K562 (cell line): ENCODE data around the gene FRYL. TPM values are rescaled to one million over a fixed set of nuclear protein-coding genes. Genes with fewer than 3 reads are reported as not detected.
A peak's percentile ranks its signal among the peaks of the same experiment; 100 is the strongest.

Experiments
- ATF6 ChIP-seq: sonication (generic); formaldehyde crosslinking; IDR thresholded peaks from 2 replicates; pipeline ENCODE4 v1.4.0; 2020; ENCODE audit warnings: mild to moderate bottlenecking, missing genetic modification reagents
- CCAR2 ChIP-seq: fragments of 200-400 bp; formaldehyde crosslinking; IDR thresholded peaks from 2 replicates; pipeline ENCODE4 v1.6.1; 2017; ENCODE audit warnings: mild to moderate bottlenecking, low read depth, low read length
- DACH1 ChIP-seq: fragments of 450-650 bp; IDR thresholded peaks from 2 replicates; pipeline ENCODE4 v1.6.1; 2018; ENCODE audit not compliant: partially characterized antibody
- JUN ChIP-seq, 2 experiments: sonication (generic) in 1 of 2; formaldehyde crosslinking in 1 of 2; IDR thresholded peaks; 2 replicates each; pipeline versions ENCODE4 v1.6.1 to v1.8.0; 2012 to 2022; ENCODE audit warnings: borderline replicate concordance in 2 of 2, mild to moderate bottlenecking in 2 of 2, improper control_type of control experiment in 1 of 2, low read depth in 1 of 2, low read length in 1 of 2, missing genetic modification reagents in 1 of 2
- MYBL2 ChIP-seq, 2 experiments: fragments of 450-650 bp in 1 of 2; sonication (generic) in 1 of 2; formaldehyde crosslinking in 1 of 2; IDR thresholded peaks; 2 replicates each; pipeline versions ENCODE4 v1.6.1 to v1.8.1; 2017 to 2022; ENCODE audit warnings: borderline replicate concordance in 1 of 2, inconsistent platforms in 1 of 2, low read depth in 1 of 2, mild to moderate bottlenecking in 1 of 2, missing genetic modification reagents in 1 of 2, moderate library complexity in 1 of 2
- NFRKB ChIP-seq: fragments of 450-650 bp; IDR thresholded peaks from 2 replicates; pipeline ENCODE4 v1.6.1; 2016; ENCODE audit warnings: low read depth
- RNF219 ChIP-seq: fragments of 250-450 bp; sonication (Bioruptor Pico); IDR thresholded peaks from 2 replicates; pipeline ENCODE4 v1.5.0; 2022; ENCODE audit warnings: mild to moderate bottlenecking
- SFPQ ChIP-seq: fragments of 200-400 bp; formaldehyde crosslinking; IDR thresholded peaks from 2 replicates; pipeline ENCODE4 v1.6.1; 2017; ENCODE audit warnings: mild to moderate bottlenecking, low read depth, low read length, moderate library complexity
- TBP ChIP-seq: optimal IDR thresholded peaks from 2 replicates; pipeline ENCODE3; 2011; ENCODE audit warnings: low read depth, low read length, improper control_type of control experiment
- TCF7 ChIP-seq: sonication (generic); IDR thresholded peaks from 2 replicates; pipeline ENCODE4 v1.6.1; 2016; ENCODE audit warnings: antibody characterized with exemption, borderline replicate concordance
- ZFX ChIP-seq: sonication (generic); formaldehyde crosslinking; IDR thresholded peaks from 2 replicates; pipeline ENCODE4 v1.8.0; 2022; ENCODE audit warnings: mild to moderate bottlenecking, missing genetic modification reagents, moderate library complexity
- ZNF23 ChIP-seq: fragments of 250-450 bp; sonication (Bioruptor Pico); IDR thresholded peaks from 2 replicates; pipeline ENCODE4 v1.4.0; 2020; ENCODE audit warnings: mild to moderate bottlenecking
- ZNF384 ChIP-seq: IDR thresholded peaks from 2 replicates; pipeline ENCODE4 v1.6.1; 2012; ENCODE audit warnings: low read depth, low read length, improper control_type of control experiment
- ZNF696 ChIP-seq: fragments of 250-450 bp; sonication (Bioruptor Pico); conservative IDR thresholded peaks from 2 replicates; pipeline ENCODE4 v1.4.0; 2020; ENCODE audit warnings: mild to moderate bottlenecking, moderate library complexity
- ZSCAN32 ChIP-seq: fragments of 450-650 bp; formaldehyde crosslinking; IDR thresholded peaks from 2 replicates; pipeline ENCODE4 v1.4.0; 2020; ENCODE audit warnings: mild to moderate bottlenecking, moderate library complexity
- polyA plus RNA-seq, 8 experiments: library from polyadenylated mRNA; depleted of rRNA in 4 of 8; stranded (reverse) in 5 of 8; unstranded in 3 of 8; fragments of >200 nt; fragmentation: Nextera tagmentation in 2 of 8; fragmentation: Illumina TruSeq in 1 of 8; extraction: Ambion mirVana in 2 of 8; extraction: Trizol in 1 of 8; gene quantifications; 2 replicates each; pipeline versions ENCODE4 v1.2.1 to v1.2.3, GENCODE V29; 2011 to 2014; ENCODE audit warnings: inconsistent platforms in 1 of 8, missing spikeins in 1 of 8
- total RNA-seq, 7 experiments: library from RNA; depleted of rRNA in 6 of 7; stranded (reverse); fragments of >200 nt in 6 of 7; fragmentation: Illumina TruSeq in 2 of 7; extraction: Trizol in 2 of 7; gene quantifications; 2 replicates each; pipeline versions ENCODE4 v1.2.1 to v1.2.3, GENCODE V29; 2011 to 2021; ENCODE audit warnings: low replicate concordance in 1 of 7
- TF ChIP-seq, protein P1 (sequence below): fragments of 450-650 bp; IDR thresholded peaks from 2 replicates; pipeline ENCODE4 v1.6.1; 2017; ENCODE audit warnings: mild to moderate bottlenecking, moderate library complexity

FRYL gene
- total and polyA plus RNA-seq, 9 of the 15 experiments (the other 6 are each of a cell fraction or from before 2014, with no cell fraction given) = 7.2 to 34.9 (median 15.9) TPM

- TF ChIP-seq JUN (IDR thresholded peaks at IDR 0.05; ENCODE audit: borderline replicate concordance, low read depth, low read length) (no peak), JUN (CRISPR knock-in tag; IDR thresholded peaks at IDR 0.05; ENCODE audit: borderline replicate concordance) (no peak), SFPQ (no peak), ZFX (CRISPR knock-in tag) (peak; percentile 46; the same call in 1 of the 2 replicates), ZNF23 (CRISPR knock-in tag) (peak; percentile 18; the same call in 1 of the 2 replicates), TBP (no peak), CCAR2 (no peak), TCF7 (no peak), DACH1 (peak; percentile 63), NFRKB (peak; percentile 71; the same call in 1 of the 2 replicates), ZNF384 (no peak), ZNF696 (CRISPR knock-in tag) (no peak), ZSCAN32 (no peak), MYBL2 (IDR thresholded peaks at IDR 0.05; ENCODE audit: low read depth) (no peak; the same call in 1 of the 2 replicates), MYBL2 (CRISPR knock-in tag; IDR thresholded peaks at IDR 0.05; ENCODE audit: borderline replicate concordance) (no peak), ATF6 (CRISPR knock-in tag) (no peak), RNF219 (CRISPR knock-in tag) (no peak)
- TF ChIP-seq, protein P1, sequence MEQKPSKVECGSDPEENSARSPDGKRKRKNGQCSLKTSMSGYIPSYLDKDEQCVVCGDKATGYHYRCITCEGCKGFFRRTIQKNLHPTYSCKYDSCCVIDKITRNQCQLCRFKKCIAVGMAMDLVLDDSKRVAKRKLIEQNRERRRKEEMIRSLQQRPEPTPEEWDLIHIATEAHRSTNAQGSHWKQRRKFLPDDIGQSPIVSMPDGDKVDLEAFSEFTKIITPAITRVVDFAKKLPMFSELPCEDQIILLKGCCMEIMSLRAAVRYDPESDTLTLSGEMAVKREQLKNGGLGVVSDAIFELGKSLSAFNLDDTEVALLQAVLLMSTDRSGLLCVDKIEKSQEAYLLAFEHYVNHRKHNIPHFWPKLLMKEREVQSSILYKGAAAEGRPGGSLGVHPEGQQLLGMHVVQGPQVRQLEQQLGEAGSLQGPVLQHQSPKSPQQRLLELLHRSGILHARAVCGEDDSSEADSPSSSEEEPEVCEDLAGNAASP = no peak
Measured at GRCh38 chr4:48683784-48684666, 96.1 kb downstream of the FRYL start (continued).
